ENCODE results near the gene DDR2.

Gene DDR2

GRCh38 chr1:162682013-162682419, 49.8 kb downstream of the DDR2 start:
- no peaks in the 10 kb centered on the region for H3K9me3 ChIP-seq (ENCODE audit: insufficient read depth, low read length, severe bottlenecking)
- H3K27me3 ChIP-seq (ENCODE audit: insufficient read depth, low read length, poor library complexity), result no peaks in the 10 kb centered on the region
- DNase-seq (no peak), ATAC-seq (ENCODE audit: insufficient read depth, low read depth) (no peak)
- H3K27ac ChIP-seq (ENCODE audit: low read length), result no peak overlapping the region
- TF ChIP-seq CTCF (IDR thresholded peaks at IDR 0.05; ENCODE audit: borderline replicate concordance, extremely low read depth, low read length, poor library complexity, severe bottlenecking) (no peak), EZH2 (IDR thresholded peaks at IDR 0.05; ENCODE audit: borderline replicate concordance, low read depth, low read length, severe bottlenecking) (no peak)
- no peaks in the 10 kb centered on the region for H3K79me2 ChIP-seq (ENCODE audit: insufficient read depth, low read length)
- no peaks in the 10 kb centered on the region for H3K36me3 ChIP-seq (ENCODE audit: insufficient read depth, low read length)
- H3K4me1 ChIP-seq (ENCODE audit: insufficient read depth, low read length), result no peaks in the 10 kb centered on the region
- H3K4me2 ChIP-seq (ENCODE audit: insufficient read depth, low read length), result no peak overlapping the region
- no peak overlapping the region for H2AFZ ChIP-seq (ENCODE audit: low read depth, low read length)
- H4K20me1 ChIP-seq (ENCODE audit: insufficient read depth, low read length), result no peaks in the 10 kb centered on the region
- no peak overlapping the region for H3K9ac ChIP-seq (ENCODE audit: low read depth, low read length)
- H3K4me3 ChIP-seq (ENCODE audit: low read depth in 1 of 2, low read length in 2 of 2), result no peak overlapping the region

GRCh38 chr1:162687870-162688269, 55.6 kb downstream of the DDR2 start:
- Histone ChIP-seq H3K9me3 (ENCODE audit: insufficient read depth, low read length, severe bottlenecking) (no peaks in the 10 kb centered on the region), H3K4me1 (ENCODE audit: insufficient read depth, low read length) (no peaks in the 10 kb centered on the region), H2AFZ (ENCODE audit: low read depth, low read length) (no peak overlapping the region), H3K4me3 (ENCODE audit: low read depth in 1 of 2, low read length in 2 of 2) (no peak overlapping the region), H3K4me2 (ENCODE audit: insufficient read depth, low read length) (no peak overlapping the region), H3K9ac (ENCODE audit: low read depth, low read length) (no peak overlapping the region), H3K36me3 (ENCODE audit: insufficient read depth, low read length) (no peaks in the 10 kb centered on the region), H4K20me1 (ENCODE audit: insufficient read depth, low read length) (no peaks in the 10 kb centered on the region), H3K27ac (ENCODE audit: low read length) (no peak overlapping the region), H3K79me2 (ENCODE audit: insufficient read depth, low read length) (no peaks in the 10 kb centered on the region), H3K27me3 (ENCODE audit: insufficient read depth, low read length, poor library complexity) (no peaks in the 10 kb centered on the region)
- no peak for ATAC-seq (ENCODE audit: insufficient read depth, low read depth)
- no peak for TF ChIP-seq CTCF (IDR thresholded peaks at IDR 0.05; ENCODE audit: borderline replicate concordance, extremely low read depth, low read length, poor library complexity, severe bottlenecking)
- no peak for TF ChIP-seq EZH2 (IDR thresholded peaks at IDR 0.05; ENCODE audit: borderline replicate concordance, low read depth, low read length, severe bottlenecking)
- DNase-seq, result no peak

GRCh38 chr1:162688521-162688920, 56.3 kb downstream of the DDR2 start:
- Histone ChIP-seq H2AFZ (ENCODE audit: low read depth, low read length) (no peak overlapping the region), H3K9ac (ENCODE audit: low read depth, low read length) (no peak overlapping the region), H3K4me2 (ENCODE audit: insufficient read depth, low read length) (no peak overlapping the region), H3K4me1 (ENCODE audit: insufficient read depth, low read length) (no peaks in the 10 kb centered on the region), H3K9me3 (ENCODE audit: insufficient read depth, low read length, severe bottlenecking) (no peaks in the 10 kb centered on the region), H4K20me1 (ENCODE audit: insufficient read depth, low read length) (no peaks in the 10 kb centered on the region), H3K27me3 (ENCODE audit: insufficient read depth, low read length, poor library complexity) (no peaks in the 10 kb centered on the region), H3K79me2 (ENCODE audit: insufficient read depth, low read length) (no peaks in the 10 kb centered on the region), H3K4me3 (ENCODE audit: low read depth in 1 of 2, low read length in 2 of 2) (no peak overlapping the region), H3K27ac (ENCODE audit: low read length) (no peak overlapping the region), H3K36me3 (ENCODE audit: insufficient read depth, low read length) (no peaks in the 10 kb centered on the region)
- ATAC-seq (ENCODE audit: insufficient read depth, low read depth) (no peak), DNase-seq (no peak)
- TF ChIP-seq EZH2 (IDR thresholded peaks at IDR 0.05; ENCODE audit: borderline replicate concordance, low read depth, low read length, severe bottlenecking) (no peak), CTCF (IDR thresholded peaks at IDR 0.05; ENCODE audit: borderline replicate concordance, extremely low read depth, low read length, poor library complexity, severe bottlenecking) (no peak)

GRCh38 chr1:162688931-162689330, 56.7 kb downstream of the DDR2 start:
- no peak for DNase-seq
- no peaks in the 10 kb centered on the region for H3K27me3 ChIP-seq (ENCODE audit: insufficient read depth, low read length, poor library complexity)
- H3K36me3 ChIP-seq (ENCODE audit: insufficient read depth, low read length), result no peaks in the 10 kb centered on the region
- no peaks in the 10 kb centered on the region for H4K20me1 ChIP-seq (ENCODE audit: insufficient read depth, low read length)
- no peak for ATAC-seq (ENCODE audit: insufficient read depth, low read depth)
- H2AFZ ChIP-seq (ENCODE audit: low read depth, low read length), result no peak overlapping the region
- no peak overlapping the region for H3K9ac ChIP-seq (ENCODE audit: low read depth, low read length)
- no peaks in the 10 kb centered on the region for H3K79me2 ChIP-seq (ENCODE audit: insufficient read depth, low read length)
- H3K4me3 ChIP-seq (ENCODE audit: low read depth in 1 of 2, low read length in 2 of 2), result no peak overlapping the region
- H3K4me2 ChIP-seq (ENCODE audit: insufficient read depth, low read length), result no peak overlapping the region
- no peak overlapping the region for H3K27ac ChIP-seq (ENCODE audit: low read length)
- H3K9me3 ChIP-seq (ENCODE audit: insufficient read depth, low read length, severe bottlenecking), result no peaks in the 10 kb centered on the region
- H3K4me1 ChIP-seq (ENCODE audit: insufficient read depth, low read length), result no peaks in the 10 kb centered on the region
- no peak for TF ChIP-seq CTCF (IDR thresholded peaks at IDR 0.05; ENCODE audit: borderline replicate concordance, extremely low read depth, low read length, poor library complexity, severe bottlenecking)

All from DND-41 (cell line).